Lung microvascular endothelial cell (primary cell): ENCODE results near the gene KRTAP19-3. TPM values are rescaled to one million over a fixed set of nuclear protein-coding genes. Genes with fewer than 3 reads are reported as not detected.
"Not testable (repeated sequence)": the region's sequence is repeated elsewhere in the genome, so short reads cannot be mapped to it uniquely, and the experiment has no call there.

Source experiments
- DNase-seq, 2 donors: peaks; one replicate each; pipeline versions ENCODE4 v3.0.0 to v3.0.0-alpha.2; 2010; ENCODE audit warnings: low read depth in 2 of 2
- total RNA-seq: library from RNA; depleted of rRNA; stranded (reverse); fragments of >200 nt; gene quantifications from 2 replicates; pipeline ENCODE4 v1.2.1, GENCODE V29; 2014

The KRTAP19-3 gene
- not detected in 2 replicates for total RNA-seq

GRCh38 chr21:30491963-30492428 lies at the start of gene KRTAP19-3:
KRTAP19-3 (minus strand) TSS chr21:30492013; CDS start chr21:30491957, 56 bp downstream.
- DNase-seq: no peak

GRCh38 chr21:30518876-30519275 lies 27.1 kb upstream of the KRTAP19-3 start:
- DNase-seq: no peak

- no peak for DNase-seq
These were observed 23.9 kb upstream of the KRTAP19-3 start for GRCh38 chr21:30515681-30516080.

GRCh38 chr21:30505621-30506205 lies 13.9 kb upstream of the KRTAP19-3 start:
- DNase-seq: not testable (repeated sequence)

GRCh38 chr21:30502041-30502440 lies 10.2 kb upstream of the KRTAP19-3 start, which contains the start of gene KRTAP19-5:
KRTAP19-5 (minus strand) TSS chr21:30502141; CDS start chr21:30502090, 51 bp downstream.
- DNase-seq: no peak

- DNase-seq: no peak
These were observed 5.3 kb upstream of the KRTAP19-3 start, which contains the start of gene KRTAP19-4 for GRCh38 chr21:30497065-30497464. KRTAP19-4 (minus strand) TSS chr21:30497165; CDS start chr21:30497110, 55 bp downstream.

- DNase-seq: no peak
These were observed 4.5 kb downstream of the KRTAP19-3 start, which contains the start of gene KRTAP19-2 for GRCh38 chr21:30487336-30487735. KRTAP19-2 (minus strand) TSS chr21:30487436; CDS start chr21:30487348, 88 bp downstream.

- DNase-seq: no peak
These were observed 5.6 kb downstream of the KRTAP19-3 start for GRCh38 chr21:30486180-30486579.

GRCh38 chr21:30482130-30482529 lies 9.7 kb downstream of the KRTAP19-3 start:
- no peak for DNase-seq

- no peak for DNase-seq
These were observed 11.7 kb downstream of the KRTAP19-3 start, which contains the start of gene KRTAP19-1 for GRCh38 chr21:30480145-30480544. KRTAP19-1 (minus strand) TSS chr21:30480367; CDS start chr21:30480317, 50 bp downstream.

- DNase-seq: no peak
These were observed 12.6 kb downstream of the KRTAP19-3 start for GRCh38 chr21:30479259-30479658.

- DNase-seq: no peak
These were observed 13.8 kb downstream of the KRTAP19-3 start for GRCh38 chr21:30478004-30478403.

- DNase-seq: no peak
These were observed 22.7 kb downstream of the KRTAP19-3 start for GRCh38 chr21:30468900-30469714.

- no peak for DNase-seq
These were observed 28.1 kb downstream of the KRTAP19-3 start for GRCh38 chr21:30463713-30464112.

- no peak for DNase-seq
These were observed 43.3 kb downstream of the KRTAP19-3 start for GRCh38 chr21:30448514-30448913.

- DNase-seq: no peak
These were observed 44.8 kb downstream of the KRTAP19-3 start for GRCh38 chr21:30447056-30447455.

- no peak for DNase-seq
These were observed 47.6 kb downstream of the KRTAP19-3 start for GRCh38 chr21:30444204-30444603.

GRCh38 chr21:30443226-30443625 lies 48.6 kb downstream of the KRTAP19-3 start:
- DNase-seq: no peak
